ENCODE data around the gene MS4A10. TPM values are rescaled to one million over a fixed set of nuclear protein-coding genes. Genes with fewer than 3 reads are reported as not detected.

Gene MS4A10
- total RNA-seq, 1 experiment from 2014 or later: not detected

- no peak for TF ChIP-seq E2F4 (CRISPR knock-in tag; IDR thresholded peaks at IDR 0.05; ENCODE audit: borderline replicate concordance, low read depth)
- TF ChIP-seq ZNF121 (CRISPR knock-in tag; IDR thresholded peaks at IDR 0.05): no peak
- TF ChIP-seq HMGA2 (CRISPR knock-in tag; IDR thresholded peaks at IDR 0.05): no peak
- no peak for TF ChIP-seq MLX (CRISPR knock-in tag; IDR thresholded peaks at IDR 0.05)
- TF ChIP-seq ATF6 (CRISPR knock-in tag; IDR thresholded peaks at IDR 0.05): no peak
- TF ChIP-seq ZNF232 (CRISPR knock-in tag; IDR thresholded peaks at IDR 0.05): no peak
- no peak for TF ChIP-seq FOXP1 (CRISPR knock-in tag; IDR thresholded peaks at IDR 0.05; ENCODE audit: borderline replicate concordance)
These were observed 14.0 kb upstream of the MS4A10 start (continued) for GRCh38 chr11:60771146-60771545.

- ATAC-seq: no peak
- Mint-ChIP-seq H3K27me3 (ENCODE audit: low read depth) (peaks cover 35% of the 10 kb centered on the region), H3K9me3 (no peaks in the 10 kb centered on the region), H3K27ac (no peak overlapping the region), H3K4me3 (no peak overlapping the region), H3K4me1 (peaks cover 11% of the 10 kb centered on the region), H3K36me3 (no peaks in the 10 kb centered on the region; the same call in 1 of the 2 replicates)
- POLR2A ChIA-PET: no interaction called here
- CTCF ChIA-PET: interaction anchor here (1.1 to 8.9 kb wide), 3 partner anchors 8 to 115 kb away, joined by 3 to 125 read pairs (median 5); no protein-coding TSS in a partner anchor
- DNase-seq (ENCODE audit: low spot score): no peak
- TF ChIP-seq NFYB (CRISPR knock-in tag; conservative IDR thresholded peaks at IDR 0.05; ENCODE audit: low read depth) (no peak), GRHL2 (CRISPR knock-in tag; IDR thresholded peaks at IDR 0.05; ENCODE audit: insufficient replicate concordance, severe bottlenecking) (no peak), NR1H2 (CRISPR knock-in tag; IDR thresholded peaks at IDR 0.05) (no peak), FOXK1 (CRISPR knock-in tag; IDR thresholded peaks at IDR 0.05) (no peak), ARID4B (CRISPR knock-in tag; IDR thresholded peaks at IDR 0.05; ENCODE audit: borderline replicate concordance) (no peak), ZNF423 (CRISPR knock-in tag; IDR thresholded peaks at IDR 0.05) (no peak), AR (CRISPR knock-in tag; IDR thresholded peaks at IDR 0.05) (no peak), ATF6 (CRISPR knock-in tag; IDR thresholded peaks at IDR 0.05) (no peak), ATF3 (CRISPR knock-in tag; conservative IDR thresholded peaks at IDR 0.05) (no peak), ZNF219 (CRISPR knock-in tag; IDR thresholded peaks at IDR 0.05; ENCODE audit: borderline replicate concordance) (no peak), MAX (CRISPR knock-in tag; IDR thresholded peaks at IDR 0.05) (no peak), ZNF138 (CRISPR knock-in tag; conservative IDR thresholded peaks at IDR 0.05) (no peak), CDX4 (CRISPR knock-in tag; IDR thresholded peaks at IDR 0.05; ENCODE audit: borderline replicate concordance) (no peak), MXD4 (CRISPR knock-in tag; IDR thresholded peaks at IDR 0.05; ENCODE audit: borderline replicate concordance) (no peak)
These were observed 13.1 kb upstream of the MS4A10 start for GRCh38 chr11:60771879-60772525.

All from WTC11 (cell line).